Endodermal cell (in vitro differentiated cells): ENCODE results near the gene MAD2L1. TPM values are rescaled to one million over a fixed set of nuclear protein-coding genes. Genes with fewer than 3 reads are reported as not detected.
"Not testable (repeated sequence)": the region's sequence is repeated elsewhere in the genome, so short reads cannot be mapped to it uniquely, and the experiment has no call there.

ENCODE experiments used
- DNase-seq: peaks from one replicate; pipeline ENCODE4 v3.0.0-alpha.2; 2017
- H3K27ac ChIP-seq: 2 replicates; pipeline ENCODE4 v1.5.1; 2013; ENCODE audit warnings: mild to moderate bottlenecking, low read depth, low read length, moderate library complexity
- H3K27me3 ChIP-seq: 2 replicates; pipeline ENCODE4 v1.6.1; 2013; ENCODE audit warnings: mild to moderate bottlenecking, low read length, moderate library complexity; ENCODE audit not compliant: insufficient read depth, control insufficient read depth, poor library complexity, severe bottlenecking
- H3K36me3 ChIP-seq: 2 replicates; pipeline ENCODE4 v1.7.0; 2013; ENCODE audit warnings: mild to moderate bottlenecking, low read length, moderate library complexity; ENCODE audit not compliant: control insufficient read depth, insufficient read depth
- H3K4me1 ChIP-seq: one replicate; pipeline ENCODE4 v1.7.0; 2013; ENCODE audit warnings: low read length; ENCODE audit not compliant: control insufficient read depth, insufficient read depth
- H3K4me3 ChIP-seq: 2 replicates; pipeline ENCODE4 v1.5.1; 2013; ENCODE audit warnings: mild to moderate bottlenecking, low read length, moderate library complexity
- H3K9ac ChIP-seq: 2 replicates; pipeline ENCODE4 v1.6.1; 2013; ENCODE audit warnings: mild to moderate bottlenecking, low read length, moderate library complexity; ENCODE audit not compliant: poor library complexity, severe bottlenecking; ENCODE audit errors: extremely low read depth
- H3K9me3 ChIP-seq: 2 replicates; pipeline ENCODE4 v1.6.1; 2013; ENCODE audit warnings: mild to moderate bottlenecking, low read length, moderate library complexity; ENCODE audit not compliant: control insufficient read depth
- H3K27ac Mint-ChIP-seq: 2 replicates; pipeline ENCODE4 v1.8.0; 2020; ENCODE audit warnings: mixed read lengths
- H3K27me3 Mint-ChIP-seq: 2 replicates; pipeline ENCODE4 v1.8.0; 2021; ENCODE audit warnings: mild to moderate bottlenecking, mixed read lengths; ENCODE audit not compliant: insufficient read depth
- H3K36me3 Mint-ChIP-seq: 2 replicates; pipeline ENCODE4 v1.8.0; 2020; ENCODE audit warnings: low read depth, mixed read lengths
- H3K4me1 Mint-ChIP-seq: 2 replicates; pipeline ENCODE4 v1.8.0; 2020; ENCODE audit warnings: mixed read lengths
- H3K4me3 Mint-ChIP-seq: 2 replicates; pipeline ENCODE4 v1.8.0; 2020; ENCODE audit warnings: mild to moderate bottlenecking, moderate library complexity, mixed read lengths
- H3K9me3 Mint-ChIP-seq: 2 replicates; pipeline ENCODE4 v1.8.0; 2020; ENCODE audit warnings: mild to moderate bottlenecking, mixed read lengths
- CTCF ChIP-seq: fragments of 200-600 bp; sonication (generic); conservative IDR thresholded peaks from 2 replicates; pipeline ENCODE4 v1.5.0; 2021; ENCODE audit warnings: antibody characterized with exemption, mild to moderate bottlenecking
- WGBS, 2 experiments: methylation state at CpG; one replicate each; pipeline versions ENCODE4 v1.1.5 to v1.1.7; 2013; ENCODE audit warnings: missing lambda C conversion rate in 2 of 2, mixed read lengths in 1 of 2; ENCODE audit not compliant: insufficient coverage in 1 of 2, insufficient read length in 1 of 2; 5-methylcytosine and 5-hydroxymethylcytosine counted together
- total RNA-seq, 2 donors: library from RNA; stranded (reverse); fragmentation: NEBNext Ultra II Directional in 1 of 2; extraction: Animal tissue kit (Norgen Biotek cat#: 25700) in 1 of 2; gene quantifications; 2 replicates in 1 of 2; 3 replicates in 1 of 2; pipeline ENCODE4 v1.2.1, GENCODE V29; 2021

The MAD2L1 gene
- total RNA-seq, 2 donors from 2014 or later = 53.3 to 82.4 TPM

GRCh38 chr4:120064887-120065286 is 1.8 kb downstream of the MAD2L1 start:
- 66 to 69% methylated on average over 3 to 5 of the region's 5 CpGs for WGBS, 2 experiments
- no peaks in the 10 kb centered on the region for H3K27me3 Mint-ChIP-seq
- no peak overlapping the region for H3K9ac ChIP-seq
- peak overlapping the region; percentile 90 for H3K4me3 Mint-ChIP-seq
- H3K9me3 Mint-ChIP-seq = no peaks in the 10 kb centered on the region
- peak overlapping the region; percentile 97 for H3K4me3 ChIP-seq
- peaks cover 27% of the 10 kb centered on the region for H3K4me1 Mint-ChIP-seq
- peaks cover 37% of the 10 kb centered on the region for H3K36me3 ChIP-seq
- peaks cover 12% of the 10 kb centered on the region for H3K4me1 ChIP-seq
- no peaks in the 10 kb centered on the region for H3K27me3 ChIP-seq
- H3K27ac Mint-ChIP-seq = no peak overlapping the region
- TF ChIP-seq CTCF = no peak
- no peaks in the 10 kb centered on the region for H3K9me3 ChIP-seq
- DNase-seq = no peak
- H3K36me3 Mint-ChIP-seq = peaks cover 18% of the 10 kb centered on the region
- H3K27ac ChIP-seq = no peak overlapping the region

- H3K27me3 Mint-ChIP-seq, H3K9ac ChIP-seq, H3K9me3 ChIP-seq, H3K27ac ChIP-seq, H3K4me3 Mint-ChIP-seq, H3K9me3 Mint-ChIP-seq, H3K27me3 ChIP-seq, DNase-seq: not testable (repeated sequence)
- Histone ChIP-seq H3K36me3 (peaks cover 49% of the 10 kb centered on the region), H3K4me1 (peaks cover 12% of the 10 kb centered on the region), H3K4me3 (peak overlapping the region; percentile 97)
- Mint-ChIP-seq H3K27ac (peak overlapping the region; percentile 32), H3K4me1 (peaks cover 25% of the 10 kb centered on the region), H3K36me3 (peaks cover 26% of the 10 kb centered on the region)
- 94 to 97% methylated on average over 7 to 9 of the region's 9 CpGs for WGBS, 2 experiments
Observed at GRCh38 chr4:120063711-120064110, 2.9 kb downstream of the MAD2L1 start.

- Mint-ChIP-seq H3K36me3 (peaks cover 32% of the 10 kb centered on the region), H3K4me3 (no peak overlapping the region), H3K4me1 (peaks cover 19% of the 10 kb centered on the region), H3K27ac (peak overlapping the region; percentile 1), H3K27me3 (no peaks in the 10 kb centered on the region), H3K9me3 (no peaks in the 10 kb centered on the region)
- Histone ChIP-seq H3K9ac (no peak overlapping the region), H3K27ac (no peak overlapping the region), H3K4me1 (peaks cover 12% of the 10 kb centered on the region), H3K36me3 (peaks cover 58% of the 10 kb centered on the region), H3K4me3 (peak overlapping the region; percentile 22), H3K9me3 (no peaks in the 10 kb centered on the region), H3K27me3 (no peaks in the 10 kb centered on the region)
- no peak for DNase-seq
- WGBS, 2 experiments = 84 to 86% methylated on average over 5 of the region's 5 CpGs
- TF ChIP-seq CTCF = no peak
Observed at GRCh38 chr4:120062663-120063195, 3.9 kb downstream of the MAD2L1 start.

GRCh38 chr4:120059036-120059435 is 7.6 kb downstream of the MAD2L1 start:
- H3K9me3 Mint-ChIP-seq = no peaks in the 10 kb centered on the region
- Histone ChIP-seq H3K4me1 (peaks cover 5% of the 10 kb centered on the region), H3K27me3 (no peaks in the 10 kb centered on the region), H3K9me3 (no peaks in the 10 kb centered on the region), H3K4me3 (no peak overlapping the region), H3K36me3 (peaks cover 44% of the 10 kb centered on the region), H3K9ac (no peak overlapping the region), H3K27ac (no peak overlapping the region)
- DNase-seq = no peak
- peaks cover 9% of the 10 kb centered on the region for H3K4me1 Mint-ChIP-seq
- no peak overlapping the region for H3K27ac Mint-ChIP-seq
- TF ChIP-seq CTCF = no peak
- no peak overlapping the region for H3K4me3 Mint-ChIP-seq
- peaks cover 32% of the 10 kb centered on the region for H3K36me3 Mint-ChIP-seq
- no peaks in the 10 kb centered on the region for H3K27me3 Mint-ChIP-seq
- 96 to 100% methylated on average over 1 of the region's 1 CpG for WGBS, 2 experiments
